Breast epithelium (tissue), 3 donors: ENCODE results near the gene DALRD3.

Source experiments
- POLR2A ChIP-seq: fragments of 450-650 bp; IDR thresholded peaks from one replicate; pipeline ENCODE4 v1.6.1; 2016; ENCODE audit warnings: antibody characterized with exemption, mild to moderate bottlenecking, moderate library complexity
- TF ChIP-seq, protein P1 (sequence below), 3 donors: fragments of 450-650 bp; IDR thresholded peaks; one replicate each; pipeline ENCODE4 v1.5.1; 2016 to 2017; ENCODE audit warnings: antibody characterized with exemption in 3 of 3, mild to moderate bottlenecking in 3 of 3, moderate library complexity in 3 of 3

- TF ChIP-seq POLR2A, result no peak
- TF ChIP-seq, protein P1, sequence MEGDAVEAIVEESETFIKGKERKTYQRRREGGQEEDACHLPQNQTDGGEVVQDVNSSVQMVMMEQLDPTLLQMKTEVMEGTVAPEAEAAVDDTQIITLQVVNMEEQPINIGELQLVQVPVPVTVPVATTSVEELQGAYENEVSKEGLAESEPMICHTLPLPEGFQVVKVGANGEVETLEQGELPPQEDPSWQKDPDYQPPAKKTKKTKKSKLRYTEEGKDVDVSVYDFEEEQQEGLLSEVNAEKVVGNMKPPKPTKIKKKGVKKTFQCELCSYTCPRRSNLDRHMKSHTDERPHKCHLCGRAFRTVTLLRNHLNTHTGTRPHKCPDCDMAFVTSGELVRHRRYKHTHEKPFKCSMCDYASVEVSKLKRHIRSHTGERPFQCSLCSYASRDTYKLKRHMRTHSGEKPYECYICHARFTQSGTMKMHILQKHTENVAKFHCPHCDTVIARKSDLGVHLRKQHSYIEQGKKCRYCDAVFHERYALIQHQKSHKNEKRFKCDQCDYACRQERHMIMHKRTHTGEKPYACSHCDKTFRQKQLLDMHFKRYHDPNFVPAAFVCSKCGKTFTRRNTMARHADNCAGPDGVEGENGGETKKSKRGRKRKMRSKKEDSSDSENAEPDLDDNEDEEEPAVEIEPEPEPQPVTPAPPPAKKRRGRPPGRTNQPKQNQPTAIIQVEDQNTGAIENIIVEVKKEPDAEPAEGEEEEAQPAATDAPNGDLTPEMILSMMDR (IDR thresholded peaks at IDR 0.05), result no peak
Observed at GRCh38 chr3:48990636-48991469, 27.5 kb downstream of the DALRD3 start.
